Esophagus muscularis mucosa (tissue), 4 donors: ENCODE data around the gene TBC1D21. TPM values are rescaled to one million over a fixed set of nuclear protein-coding genes. Genes with fewer than 3 reads are reported as not detected.

Source experiments
- DNase-seq: peaks from one replicate; pipeline ENCODE4 v3.0.0-alpha.2; 2017; ENCODE audit errors: extremely low spot score
- H3K27ac ChIP-seq, 4 donors: fragments of 200-600 bp; sonication (generic); replicated peaks in 1 of 4; 1 replicate in 3 of 4; 2 replicates in 1 of 4; pipeline ENCODE4 v1.5.1; 2016 to 2019; ENCODE audit warnings: mild to moderate bottlenecking in 1 of 4
- H3K27me3 ChIP-seq, 4 donors: fragments of 200-600 bp; sonication (generic); one replicate each; pipeline versions ENCODE4 v1.5.1 to v1.6.0; 2016 to 2019
- H3K36me3 ChIP-seq, 4 donors: fragments of 200-600 bp; sonication (generic); one replicate each; pipeline ENCODE4 v1.5.1; 2016 to 2019
- H3K4me1 ChIP-seq, 4 donors: fragments of 200-600 bp; sonication (generic); one replicate each; pipeline ENCODE4 v1.5.1; 2016 to 2019
- H3K4me3 ChIP-seq, 4 donors: fragments of 200-600 bp; sonication (generic); 1 replicate in 2 of 4; 2 replicates in 2 of 4; pipeline ENCODE4 v1.5.1; 2016 to 2019; ENCODE audit warnings: mild to moderate bottlenecking in 4 of 4, moderate library complexity in 1 of 4
- H3K9me3 ChIP-seq, 4 donors: fragments of 200-600 bp; sonication (generic); 1 replicate in 3 of 4; 2 replicates in 1 of 4; pipeline ENCODE4 v1.5.1; 2016 to 2019
- EP300 ChIP-seq: sonication (generic); formaldehyde crosslinking; IDR thresholded peaks from one replicate; pipeline ENCODE4 v1.6.1; 2017; ENCODE audit warnings: antibody characterized with exemption
- POLR2A ChIP-seq: fragments of 450-650 bp; IDR thresholded peaks from one replicate; pipeline ENCODE4 v1.6.1; 2017; ENCODE audit warnings: antibody characterized with exemption, moderate library complexity, mild to moderate bottlenecking, low read depth
- POLR2AphosphoS5 ChIP-seq, 2 donors: sonication (generic); formaldehyde crosslinking; IDR thresholded peaks; one replicate each; pipeline ENCODE4 v1.6.1; 2017; ENCODE audit warnings: antibody characterized with exemption in 2 of 2
- WGBS: methylation state at CpG from one replicate; pipeline ENCODE4 v1.1.5; 2018; 5-methylcytosine and 5-hydroxymethylcytosine counted together
- intact Hi-C: fragments of 100-400 bp; cut with DNase I; formaldehyde crosslinking; loops from one replicate; pipeline ENCODE4 v1.15.1; 2023
- total RNA-seq, 4 donors: library from RNA; depleted of rRNA; stranded (reverse); fragments of >200 nt; gene quantifications; one replicate each; pipeline versions ENCODE4 v1.1.0 to v1.2.1, GENCODE V29; 2016
- TF ChIP-seq, protein P1 (sequence below), 3 experiments: fragments of 200-600 bp in 2 of 3; fragments of 450-650 bp in 1 of 3; sonication (generic) in 2 of 3; IDR thresholded peaks; one replicate each; pipeline ENCODE4 v1.5.1; 2017 to 2019; ENCODE audit warnings: antibody characterized with exemption in 3 of 3, mild to moderate bottlenecking in 2 of 3, moderate library complexity in 1 of 3

The TBC1D21 gene
- total RNA-seq, 4 donors from 2014 or later = not detected

DNA sequence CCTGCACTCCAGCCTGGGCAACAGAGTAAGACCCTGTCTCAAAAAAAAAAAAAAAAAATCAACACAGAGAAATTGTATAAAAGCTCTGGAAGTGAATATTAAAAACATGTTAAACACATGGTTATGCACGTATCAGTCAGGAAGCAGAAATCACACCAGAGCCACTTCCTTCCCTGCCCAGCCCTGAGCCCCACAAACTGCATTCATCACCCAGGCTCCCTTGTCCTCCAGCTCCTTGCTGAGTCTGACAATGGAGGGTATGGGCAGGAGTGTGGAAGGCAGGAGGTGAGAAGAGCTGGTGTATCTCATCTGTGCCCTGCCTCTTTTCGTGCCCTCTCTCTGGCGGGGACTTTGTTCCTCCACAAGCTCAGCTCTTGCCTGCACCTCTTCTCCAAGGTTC is 40.8 kb downstream of the TBC1D21 start:
- no peaks in the 10 kb centered on the region for H3K4me1 ChIP-seq
- no peak for DNase-seq
- no peaks in the 10 kb centered on the region for H3K9me3 ChIP-seq
- no peak overlapping the region for H3K4me3 ChIP-seq
- no peak for TF ChIP-seq POLR2AphosphoS5 (IDR thresholded peaks at IDR 0.05)
- TF ChIP-seq POLR2A = no peak
- TF ChIP-seq, protein P1, sequence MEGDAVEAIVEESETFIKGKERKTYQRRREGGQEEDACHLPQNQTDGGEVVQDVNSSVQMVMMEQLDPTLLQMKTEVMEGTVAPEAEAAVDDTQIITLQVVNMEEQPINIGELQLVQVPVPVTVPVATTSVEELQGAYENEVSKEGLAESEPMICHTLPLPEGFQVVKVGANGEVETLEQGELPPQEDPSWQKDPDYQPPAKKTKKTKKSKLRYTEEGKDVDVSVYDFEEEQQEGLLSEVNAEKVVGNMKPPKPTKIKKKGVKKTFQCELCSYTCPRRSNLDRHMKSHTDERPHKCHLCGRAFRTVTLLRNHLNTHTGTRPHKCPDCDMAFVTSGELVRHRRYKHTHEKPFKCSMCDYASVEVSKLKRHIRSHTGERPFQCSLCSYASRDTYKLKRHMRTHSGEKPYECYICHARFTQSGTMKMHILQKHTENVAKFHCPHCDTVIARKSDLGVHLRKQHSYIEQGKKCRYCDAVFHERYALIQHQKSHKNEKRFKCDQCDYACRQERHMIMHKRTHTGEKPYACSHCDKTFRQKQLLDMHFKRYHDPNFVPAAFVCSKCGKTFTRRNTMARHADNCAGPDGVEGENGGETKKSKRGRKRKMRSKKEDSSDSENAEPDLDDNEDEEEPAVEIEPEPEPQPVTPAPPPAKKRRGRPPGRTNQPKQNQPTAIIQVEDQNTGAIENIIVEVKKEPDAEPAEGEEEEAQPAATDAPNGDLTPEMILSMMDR (IDR thresholded peaks at IDR 0.05) = no peak
- no peak for TF ChIP-seq EP300
- H3K27me3 ChIP-seq = no peaks in the 10 kb centered on the region
- H3K36me3 ChIP-seq = peaks cover 0 to 6% (median 0%) of the 10 kb centered on the region in 4 donors
- H3K27ac ChIP-seq = no peak overlapping the region
- 66% methylated on average over 3 of the region's 3 CpGs for WGBS
- intact Hi-C loops = no loop called here

DNA sequence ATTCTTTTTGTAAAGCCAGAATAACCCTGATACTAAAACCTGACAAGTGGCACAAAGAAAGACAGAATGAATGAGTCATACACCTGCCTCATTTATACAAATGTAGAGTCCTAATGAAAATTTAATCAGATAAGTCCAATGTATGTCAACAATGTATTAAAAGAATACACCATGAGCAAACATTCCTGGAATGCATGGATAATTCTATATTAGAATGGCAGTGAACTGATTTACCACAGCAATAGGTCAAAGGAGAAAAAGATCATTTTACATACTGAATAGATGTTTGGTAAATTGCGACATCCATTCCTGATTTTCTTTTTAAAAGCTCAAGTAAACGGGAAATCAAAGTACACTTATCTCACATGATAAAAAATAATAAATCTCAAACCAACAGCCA is 41.7 kb downstream of the TBC1D21 start:
- H3K27ac ChIP-seq = no peak overlapping the region
- no peak for DNase-seq
- intact Hi-C loops = no loop called here
- H3K4me1 ChIP-seq = peaks cover 0 to under 1% (median 0%) of the 10 kb centered on the region in 4 donors
- no peaks in the 10 kb centered on the region for H3K27me3 ChIP-seq
- no peaks in the 10 kb centered on the region for H3K9me3 ChIP-seq
- H3K36me3 ChIP-seq = peaks cover 0 to 6% (median 0%) of the 10 kb centered on the region in 4 donors
- TF ChIP-seq, protein P1 (IDR thresholded peaks at IDR 0.05) = no peak
- TF ChIP-seq POLR2AphosphoS5 (IDR thresholded peaks at IDR 0.05) (no peak), POLR2A (no peak), EP300 (no peak)
- no peak overlapping the region for H3K4me3 ChIP-seq
- WGBS = 92% methylated on average over 2 of the region's 2 CpGs

DNA sequence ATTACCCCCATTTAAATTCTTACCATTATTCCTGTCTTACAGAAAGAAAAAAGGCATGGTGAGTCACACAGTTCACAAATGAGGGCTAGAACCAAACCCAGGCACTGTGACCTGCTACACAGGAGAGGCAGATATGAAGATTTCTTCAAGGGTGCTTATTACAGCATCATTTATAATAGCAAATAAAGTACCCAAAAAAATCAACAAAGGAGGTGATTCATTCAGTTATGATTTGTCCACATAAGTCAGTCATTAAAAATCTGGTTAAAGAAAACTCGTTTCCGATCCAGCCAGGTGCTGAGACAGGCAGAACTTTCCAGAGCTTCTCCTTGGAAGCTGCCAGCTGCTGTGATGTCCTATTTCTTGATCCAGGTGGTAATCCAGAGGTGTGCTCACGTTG is 45.4 kb downstream of the TBC1D21 start:
- H3K27me3 ChIP-seq = no peaks in the 10 kb centered on the region
- no peaks in the 10 kb centered on the region for H3K9me3 ChIP-seq
- H3K36me3 ChIP-seq = peaks cover 0 to 6% (median 0%) of the 10 kb centered on the region in 4 donors
- no peak overlapping the region for H3K4me3 ChIP-seq
- WGBS = 98% methylated on average over 3 of the region's 3 CpGs
- intact Hi-C loops = no loop called here
- H3K27ac ChIP-seq = no peak overlapping the region
- DNase-seq = no peak
- H3K4me1 ChIP-seq = peaks cover 30 to 37% (median 35%) of the 10 kb centered on the region in 4 donors
- TF ChIP-seq EP300 = no peak
- TF ChIP-seq POLR2AphosphoS5 (IDR thresholded peaks at IDR 0.05) = no peak
- TF ChIP-seq, protein P1 (IDR thresholded peaks at IDR 0.05) = no peak
- TF ChIP-seq POLR2A = no peak

DNA sequence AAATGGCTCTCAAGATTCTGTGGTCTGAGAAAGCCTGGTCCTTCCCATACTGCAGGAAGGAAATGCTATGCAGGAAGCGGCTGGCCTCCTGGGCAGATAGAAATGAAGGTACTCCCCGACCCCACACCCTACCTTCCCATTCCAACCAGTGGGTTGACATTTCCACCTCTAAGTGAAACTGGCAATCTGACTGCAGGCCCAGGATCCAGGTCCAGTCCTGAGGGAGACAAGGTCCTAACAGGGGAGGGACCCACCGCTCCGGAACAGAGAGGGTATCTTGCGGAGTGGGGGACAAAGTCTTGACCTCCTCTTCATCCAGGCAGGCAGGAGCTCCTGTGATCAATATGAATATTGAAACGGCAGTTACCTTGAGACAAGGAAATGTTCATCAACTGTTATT is 46.3 kb downstream of the TBC1D21 start:
- WGBS = 90% methylated on average over 5 of the region's 6 CpGs

More for the DNA sequence above, 46.3 kb downstream of the TBC1D21 start:
- H3K4me3 ChIP-seq = no peak overlapping the region
- no peaks in the 10 kb centered on the region for H3K27me3 ChIP-seq
- peaks cover 0 to 6% (median 0%) of the 10 kb centered on the region in 4 donors for H3K36me3 ChIP-seq
- no peaks in the 10 kb centered on the region for H3K9me3 ChIP-seq
- DNase-seq = no peak
- H3K27ac ChIP-seq = no peak overlapping the region
- intact Hi-C loops = no loop called here
- peaks cover 39 to 46% (median 45%) of the 10 kb centered on the region in 4 donors for H3K4me1 ChIP-seq
- TF ChIP-seq POLR2A (no peak), POLR2AphosphoS5 (IDR thresholded peaks at IDR 0.05) (no peak), EP300 (no peak)
- TF ChIP-seq, protein P1 (IDR thresholded peaks at IDR 0.05) = no peak
